Stimulated activated naive CD4-positive, alpha-beta T cell treated with Interleukin-2 at 50 U/mL for 16 hours (primary cell): ENCODE data around the gene YJEFN3.

Source experiments
- DNase-seq: peaks from one replicate; lab custom pipeline; 2025; lab: John Stamatoyannopoulos, UW

YJEFN3 gene

GRCh38 chr19:19498255-19498991, 30.3 kb upstream of the YJEFN3 start:
- no peak for DNase-seq

- no peak for DNase-seq
Measured at GRCh38 chr19:19499272-19499995, 29.3 kb upstream of the YJEFN3 start.

- DNase-seq = no peak
Measured at GRCh38 chr19:19500975-19501644, 27.6 kb upstream of the YJEFN3 start.

GRCh38 chr19:19501798-19502197, 26.9 kb upstream of the YJEFN3 start:
- no peak for DNase-seq

GRCh38 chr19:19502281-19502680, 26.4 kb upstream of the YJEFN3 start:
- no peak for DNase-seq

GRCh38 chr19:19502808-19503602, 25.7 kb upstream of the YJEFN3 start:
- no peak for DNase-seq

GRCh38 chr19:19504754-19505668, 23.7 kb upstream of the YJEFN3 start:
- DNase-seq = no peak

GRCh38 chr19:19505669-19506326, 22.9 kb upstream of the YJEFN3 start:
- no peak for DNase-seq

GRCh38 chr19:19506592-19506991, 22.1 kb upstream of the YJEFN3 start:
- DNase-seq = no peak

GRCh38 chr19:19507354-19507753, 21.4 kb upstream of the YJEFN3 start:
- no peak for DNase-seq

GRCh38 chr19:19508217-19508616, 20.5 kb upstream of the YJEFN3 start:
- no peak for DNase-seq

- DNase-seq = no peak
Measured at GRCh38 chr19:19510432-19510831, 18.3 kb upstream of the YJEFN3 start.

GRCh38 chr19:19513682-19514081, 15.0 kb upstream of the YJEFN3 start:
- no peak for DNase-seq

GRCh38 chr19:19514215-19514657, 14.5 kb upstream of the YJEFN3 start:
- DNase-seq = no peak

- DNase-seq = no peak
Measured at GRCh38 chr19:19514881-19515641, 13.7 kb upstream of the YJEFN3 start, which contains the start of gene TSSK6. Gene TSSK6, minus strand, starts transcription at chr19:19515548. Its CDS starts 121 bp downstream, at chr19:19515427.

GRCh38 chr19:19515642-19516519, 12.8 kb upstream of the YJEFN3 start, which contains the start of gene NDUFA13:
Gene NDUFA13, plus strand, starts transcription at chr19:19516225. Its CDS starts 14 bp downstream, at chr19:19516239.
- peak; percentile 85 for DNase-seq

- no peak for DNase-seq
Measured at GRCh38 chr19:19517235-19517619, 11.5 kb upstream of the YJEFN3 start.

- no peak for DNase-seq
Measured at GRCh38 chr19:19520989-19521388, 7.7 kb upstream of the YJEFN3 start.
